Glutamatergic neuron (in vitro differentiated cells): ENCODE results near the gene SKA2. TPM values are rescaled to one million over a fixed set of nuclear protein-coding genes. Genes with fewer than 3 reads are reported as not detected.

Source experiments
- DNase-seq: peaks from one replicate; pipeline ENCODE4 v3.0.0; 2022
- H3K27ac Mint-ChIP-seq: one replicate; pipeline ENCODE4 v1.8.0; 2020; ENCODE audit warnings: mild to moderate bottlenecking, mixed read lengths, inconsistent platforms; ENCODE audit not compliant: unreplicated experiment
- H3K27me3 Mint-ChIP-seq: one replicate; pipeline ENCODE4 v1.8.0; 2020; ENCODE audit warnings: mild to moderate bottlenecking, moderate library complexity, mixed read lengths, inconsistent platforms; ENCODE audit not compliant: unreplicated experiment
- H3K36me3 Mint-ChIP-seq: one replicate; pipeline ENCODE4 v1.8.0; 2020; ENCODE audit warnings: mild to moderate bottlenecking, mixed read lengths, inconsistent platforms; ENCODE audit not compliant: unreplicated experiment
- H3K4me1 Mint-ChIP-seq: one replicate; pipeline ENCODE4 v1.8.0; 2020; ENCODE audit warnings: mild to moderate bottlenecking, low read depth, mixed read lengths, inconsistent platforms; ENCODE audit not compliant: unreplicated experiment
- H3K4me3 Mint-ChIP-seq: one replicate; pipeline ENCODE4 v1.8.0; 2020; ENCODE audit warnings: mild to moderate bottlenecking, mixed read lengths, inconsistent platforms; ENCODE audit not compliant: unreplicated experiment
- H3K9me3 Mint-ChIP-seq: one replicate; pipeline ENCODE4 v1.8.0; 2020; ENCODE audit warnings: mild to moderate bottlenecking, moderate library complexity, mixed read lengths, inconsistent platforms; ENCODE audit not compliant: unreplicated experiment
- CTCF ChIP-seq: fragments of 200-600 bp; sonication (generic); IDR thresholded peaks from one replicate; pipeline ENCODE4 v1.5.0; 2021; ENCODE audit not compliant: partially characterized antibody, unreplicated experiment
- long read RNA-seq: library from polyadenylated mRNA; unstranded; transcript quantifications from one replicate; pipeline ENCODE4 v2.0.0, GENCODE V29; 2020; ENCODE audit not compliant: unreplicated experiment
- total RNA-seq: library from RNA; stranded (reverse); fragmentation: NEBNext Ultra II Directional; extraction: Animal tissue kit (Norgen Biotek cat#: 25700); gene quantifications from one replicate; pipeline ENCODE4 v1.2.1, GENCODE V29; 2021; ENCODE audit not compliant: unreplicated experiment

The SKA2 gene
- total RNA-seq = 65.9 TPM
- long read RNA-seq, transcript SKA2-208 (2 exons, 533 nt) = minor isoform, 5 of 34 reads
- long read RNA-seq, transcript SKA2-201 (4 exons, 2,798 nt) = major isoform, 11 of 34 reads
- long read RNA-seq, partial matches to known transcripts = 2 of 34 reads
- long read RNA-seq, other reads (novel, unspliced or antisense) = 5 of 34 reads

- Mint-ChIP-seq H3K9me3 (peaks cover 3% of the 10 kb centered on the region), H3K27me3 (no peaks in the 10 kb centered on the region), H3K4me1 (peaks cover 12% of the 10 kb centered on the region), H3K27ac (no peak within 1 kb of the TSS), H3K4me3 (no peak within 1 kb of the TSS), H3K36me3 (no peaks in the 10 kb centered on the region)
- DNase-seq = peak; percentile 93
- TF ChIP-seq CTCF = no peak
Measured at GRCh38 chr17:59154721-59155438, at the start of gene SKA2. Gene SKA2 (minus strand): TSS chr17:59155186. CDS start chr17:59155163, 23 bp downstream.

- H3K9me3 Mint-ChIP-seq = no peaks in the 10 kb centered on the region
Measured at GRCh38 chr17:59202320-59202719, 47.3 kb upstream of the SKA2 start.

GRCh38 chr17:59199398-59199797 is 44.4 kb upstream of the SKA2 start:
- H3K36me3 Mint-ChIP-seq = no peaks in the 10 kb centered on the region
- no peak overlapping the region for H3K4me3 Mint-ChIP-seq
- TF ChIP-seq CTCF = no peak
- H3K4me1 Mint-ChIP-seq = no peaks in the 10 kb centered on the region
- H3K9me3 Mint-ChIP-seq = no peaks in the 10 kb centered on the region
- H3K27ac Mint-ChIP-seq = no peak overlapping the region
- no peak for DNase-seq
- H3K27me3 Mint-ChIP-seq = no peaks in the 10 kb centered on the region

More at GRCh38 chr17:59202320-59202719, 47.3 kb upstream of the SKA2 start:
- no peak for DNase-seq
- H3K27ac Mint-ChIP-seq = no peak overlapping the region
- no peaks in the 10 kb centered on the region for H3K27me3 Mint-ChIP-seq
- H3K36me3 Mint-ChIP-seq = no peaks in the 10 kb centered on the region
- no peaks in the 10 kb centered on the region for H3K4me1 Mint-ChIP-seq
- no peak for TF ChIP-seq CTCF
- H3K4me3 Mint-ChIP-seq = no peak overlapping the region

- no peak overlapping the region for H3K27ac Mint-ChIP-seq
- DNase-seq = no peak
- no peaks in the 10 kb centered on the region for H3K4me1 Mint-ChIP-seq
- H3K4me3 Mint-ChIP-seq = no peak overlapping the region
- no peaks in the 10 kb centered on the region for H3K36me3 Mint-ChIP-seq
- no peaks in the 10 kb centered on the region for H3K9me3 Mint-ChIP-seq
- TF ChIP-seq CTCF = no peak
- H3K27me3 Mint-ChIP-seq = no peaks in the 10 kb centered on the region
Measured at GRCh38 chr17:59193336-59193862, 38.4 kb upstream of the SKA2 start.

GRCh38 chr17:59190806-59191205 is 35.8 kb upstream of the SKA2 start:
- no peak for TF ChIP-seq CTCF
- no peak for DNase-seq
- no peaks in the 10 kb centered on the region for H3K4me1 Mint-ChIP-seq
- H3K27me3 Mint-ChIP-seq = no peaks in the 10 kb centered on the region
- no peak overlapping the region for H3K27ac Mint-ChIP-seq
- H3K9me3 Mint-ChIP-seq = no peaks in the 10 kb centered on the region
- no peaks in the 10 kb centered on the region for H3K36me3 Mint-ChIP-seq
- H3K4me3 Mint-ChIP-seq = no peak overlapping the region
